Iris pigment epithelial cell (primary cell): ENCODE measurements around the gene ZBTB16.

Source experiments
- DNase-seq: peaks from one replicate; pipeline ENCODE4 v3.0.0-alpha.2; 2011; ENCODE audit warnings: low read depth

Gene ZBTB16

DNA sequence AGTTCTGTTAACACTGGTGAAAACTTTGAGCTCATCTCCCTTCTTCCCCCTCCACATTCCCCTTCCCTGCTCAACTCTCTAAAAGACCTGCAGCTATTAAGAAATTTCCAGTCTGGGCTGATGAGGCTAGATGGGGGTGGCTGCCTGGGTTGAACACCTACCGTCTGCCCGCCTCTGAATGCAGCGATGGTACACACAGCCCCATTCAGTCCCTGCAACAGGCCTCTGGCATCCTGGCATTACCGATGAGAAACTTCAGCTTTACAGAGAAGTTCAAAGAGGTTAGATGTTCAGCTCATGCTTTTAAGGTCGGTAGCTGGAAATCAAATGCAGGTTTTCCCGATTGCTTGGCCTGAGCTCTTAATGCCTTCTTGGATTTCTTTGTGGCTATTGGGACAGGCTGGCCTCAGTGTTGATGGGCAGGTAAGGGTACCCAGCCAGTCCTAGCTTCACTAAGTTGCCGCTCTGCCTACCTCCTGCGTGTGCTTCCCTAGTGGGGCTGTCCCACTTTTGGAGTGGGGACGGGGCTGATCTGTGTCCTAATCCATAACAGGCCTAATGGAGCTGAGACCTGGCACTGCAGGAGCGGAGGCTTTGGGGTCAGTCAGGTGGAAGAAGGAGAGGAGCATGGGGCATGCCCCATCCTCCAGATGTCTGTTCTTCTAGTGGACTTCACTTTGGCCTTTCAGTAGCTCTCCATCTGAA, 49.1 kb downstream of the ZBTB16 start:
- DNase-seq, result no peak

DNA sequence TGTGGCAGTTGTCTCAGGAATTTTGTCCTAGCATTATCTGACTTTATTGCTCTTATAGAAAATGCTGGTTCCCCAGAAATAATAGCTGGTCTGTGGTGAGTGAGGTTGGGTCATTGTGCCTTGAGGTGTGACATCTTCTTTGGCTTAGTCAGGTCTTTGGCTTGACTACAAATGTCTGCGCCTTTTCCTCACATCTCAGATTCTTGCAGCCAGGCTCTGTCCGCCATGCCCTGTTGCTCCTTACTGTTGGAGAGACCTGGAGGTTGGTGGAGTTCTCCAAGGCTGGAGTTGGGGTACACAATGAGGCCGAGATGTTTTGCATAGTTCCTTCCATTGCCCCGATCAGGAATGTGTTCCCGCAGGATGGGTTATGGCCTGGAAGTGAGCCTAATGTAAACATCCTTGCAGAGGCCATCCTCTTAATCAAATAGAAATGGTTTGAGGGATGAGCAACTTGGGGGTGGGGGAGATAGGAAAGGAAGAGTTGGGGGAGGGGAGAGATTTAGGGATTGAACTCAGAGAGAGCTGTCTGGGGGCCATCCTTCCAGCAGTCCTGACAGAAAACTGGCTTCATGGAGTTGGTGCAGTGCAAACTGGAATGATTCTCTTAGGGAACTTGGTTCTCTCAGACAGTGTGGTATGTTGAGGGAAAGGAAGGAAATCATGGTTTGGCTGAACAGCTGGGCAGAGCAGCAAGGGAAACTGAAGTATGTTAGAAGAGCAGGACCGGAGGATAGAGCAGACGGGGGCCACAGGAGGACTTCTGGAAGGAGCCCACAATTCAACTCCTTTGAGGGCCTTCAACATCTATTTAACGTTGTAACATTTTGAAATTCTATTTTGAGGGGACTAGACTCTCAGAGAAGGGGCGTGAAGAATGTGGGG, 49.9 kb downstream of the ZBTB16 start:
- DNase-seq, result no peak

DNA sequence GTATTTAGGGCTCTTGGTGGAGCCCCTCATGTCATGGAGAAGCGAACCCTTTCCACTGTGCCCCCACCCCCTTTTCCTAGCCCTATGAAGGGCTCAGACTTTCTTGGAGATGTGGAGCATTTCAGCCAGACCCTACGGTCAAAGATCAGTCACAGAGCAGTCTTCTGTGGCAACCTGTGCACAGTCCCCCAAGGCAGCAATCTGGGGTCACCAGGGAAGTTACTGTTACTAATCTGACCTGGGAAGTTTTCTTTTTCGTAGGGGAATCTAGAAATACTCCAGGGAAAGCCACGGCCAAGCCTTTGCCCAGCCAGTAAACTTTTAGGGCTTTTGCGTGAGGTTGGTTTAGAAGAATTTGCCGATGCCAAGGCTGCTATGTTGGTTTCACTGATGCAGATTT, 50.6 kb downstream of the ZBTB16 start:
- DNase-seq, result no peak

DNA sequence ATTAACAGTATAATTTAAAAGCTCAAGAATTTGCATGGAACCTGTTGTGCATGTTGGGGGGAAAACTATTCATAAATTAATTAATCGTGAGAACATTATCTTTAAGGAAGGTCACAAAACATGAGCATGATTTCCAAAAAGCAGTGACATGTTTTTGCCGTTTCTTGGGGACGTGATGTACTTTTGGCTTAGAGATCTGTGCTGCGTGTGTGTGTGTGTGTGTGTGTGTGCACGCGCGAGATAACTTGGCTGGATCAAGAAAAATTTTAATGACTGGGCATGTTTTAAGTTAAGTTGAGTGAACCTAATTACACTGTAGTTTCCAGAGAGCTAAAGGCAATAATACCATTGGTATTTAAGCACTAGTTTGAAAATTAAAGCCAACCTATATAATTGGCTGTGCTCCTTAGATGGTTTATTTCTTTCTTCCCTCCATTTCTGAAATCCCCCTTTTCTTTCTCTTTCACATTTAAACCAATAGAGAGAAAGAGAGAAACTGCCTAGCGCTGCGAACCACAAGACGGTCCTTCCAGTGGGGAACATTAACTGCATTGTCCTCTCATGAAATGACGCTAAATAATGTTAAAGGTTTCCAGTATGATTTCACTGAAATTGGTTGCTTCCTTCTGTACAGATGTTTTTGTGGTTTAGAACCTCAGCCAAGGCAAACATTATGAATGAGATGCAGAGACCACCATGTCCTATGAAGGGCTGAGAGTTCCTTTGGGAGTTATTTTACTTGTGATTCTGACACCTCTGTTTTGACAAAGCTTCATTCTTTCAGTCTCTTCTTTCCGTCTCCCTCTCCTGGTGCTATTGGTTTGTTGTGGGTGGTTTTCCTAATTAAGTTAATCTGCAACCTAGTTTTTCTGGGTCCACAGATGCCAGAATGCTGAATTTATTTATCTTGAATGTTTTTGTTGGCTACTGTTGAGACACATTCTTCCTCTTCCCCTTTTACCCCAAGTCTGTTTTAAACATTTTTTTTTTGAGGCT, 51.7 kb downstream of the ZBTB16 start:
- DNase-seq, result peak; percentile 61

DNA sequence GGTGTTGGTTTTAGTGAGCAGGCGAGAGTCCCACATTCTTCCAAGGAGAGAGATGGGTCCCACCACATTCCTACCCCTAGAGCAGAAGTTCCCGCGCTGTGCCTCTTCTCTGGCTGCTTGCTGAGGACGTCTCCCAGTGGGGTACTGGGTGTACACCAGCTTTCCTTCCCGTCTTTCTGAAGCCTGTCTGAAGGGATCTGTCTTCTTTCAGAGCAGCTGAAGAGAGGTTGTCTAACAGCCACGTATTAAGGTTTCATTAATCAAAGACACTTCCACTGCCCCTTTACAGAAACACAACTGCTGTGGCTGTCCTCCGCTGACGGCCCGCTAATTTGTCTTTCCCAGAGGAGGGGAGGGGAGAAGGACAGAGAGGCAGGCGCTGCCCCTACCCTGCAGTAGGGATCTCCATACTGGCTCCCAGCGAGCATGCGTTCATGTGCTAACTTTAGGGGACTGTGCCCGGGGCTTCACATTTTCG, 56.0 kb downstream of the ZBTB16 start:
- no peak for DNase-seq

DNA sequence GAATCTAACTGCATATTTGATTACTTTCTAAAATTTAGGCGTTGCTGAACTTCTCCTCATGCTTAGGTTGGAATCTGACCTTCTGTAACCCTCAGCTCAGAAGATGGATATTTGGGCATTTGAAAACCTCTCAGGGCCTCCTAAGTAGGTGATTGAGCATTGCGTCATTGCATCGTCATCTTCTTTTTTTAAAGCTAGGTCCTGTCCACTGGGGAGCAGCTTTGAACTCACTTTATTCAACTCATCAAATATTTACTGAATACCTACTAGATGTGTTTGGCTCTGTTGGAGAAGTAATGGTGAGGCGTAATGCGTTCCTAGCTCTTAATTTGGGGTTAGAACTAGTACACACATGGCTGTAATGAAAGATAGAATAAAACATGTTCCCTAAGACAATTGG, 56.8 kb downstream of the ZBTB16 start:
- DNase-seq, result no peak

DNA sequence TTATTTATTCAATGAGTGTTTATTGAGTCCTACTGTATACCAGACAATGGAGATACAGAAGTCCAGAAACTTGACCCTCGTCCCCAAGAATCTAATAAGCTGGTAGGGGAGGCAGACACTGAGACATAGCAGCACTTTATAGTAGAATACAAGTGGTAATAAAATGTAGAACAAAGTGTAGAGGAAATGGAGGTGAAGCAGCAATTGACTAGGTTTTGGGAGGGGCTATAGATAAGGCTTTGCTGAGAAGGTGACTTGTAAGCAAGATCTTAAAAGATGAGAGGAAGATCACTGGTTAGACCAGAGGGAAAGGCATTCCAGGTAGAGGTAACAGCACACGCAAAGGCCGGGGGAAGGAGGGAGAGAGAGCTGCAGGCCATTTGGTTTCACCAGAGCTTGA, 57.3 kb downstream of the ZBTB16 start:
- DNase-seq, result no peak

DNA sequence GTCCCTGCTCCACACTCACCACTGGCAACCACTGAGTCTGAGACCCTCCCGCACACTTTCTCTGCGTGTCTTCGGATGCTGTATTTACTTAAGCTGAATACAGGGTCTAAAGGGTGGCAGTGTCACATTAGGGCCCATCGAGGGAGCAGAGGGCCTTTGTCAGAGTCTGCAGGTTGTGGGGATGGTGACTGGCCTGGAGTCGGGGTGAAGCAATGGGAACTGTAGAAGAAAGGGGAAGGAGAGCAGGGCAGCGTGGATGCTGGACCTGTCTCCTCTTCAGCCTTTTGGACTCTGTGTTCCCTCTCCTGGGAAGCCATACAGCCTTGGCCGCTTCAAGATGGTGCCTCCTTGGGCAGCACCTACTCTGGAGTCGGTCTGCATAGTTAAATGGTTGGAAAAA, 61.1 kb downstream of the ZBTB16 start:
- DNase-seq, result no peak

DNA sequence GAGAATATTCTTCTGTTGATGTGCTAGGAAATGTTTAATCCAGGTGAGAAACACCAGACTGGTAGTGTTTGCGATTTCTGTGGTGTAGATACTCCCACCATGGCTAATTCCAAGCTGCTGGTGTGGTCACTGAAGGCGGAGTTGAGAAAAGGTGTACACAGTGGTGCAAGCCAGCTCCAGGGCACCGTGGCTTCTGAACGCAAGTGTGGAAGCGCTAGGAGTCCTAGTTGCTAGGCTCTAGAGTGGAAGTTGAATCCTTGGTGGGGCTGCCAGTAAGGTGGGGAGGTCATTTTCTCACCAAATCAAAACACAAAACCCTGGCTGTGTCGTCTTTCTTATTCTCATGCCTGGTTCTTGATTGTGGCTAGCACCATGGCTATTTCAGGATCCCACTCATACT, 61.6 kb downstream of the ZBTB16 start:
- DNase-seq, result no peak

DNA sequence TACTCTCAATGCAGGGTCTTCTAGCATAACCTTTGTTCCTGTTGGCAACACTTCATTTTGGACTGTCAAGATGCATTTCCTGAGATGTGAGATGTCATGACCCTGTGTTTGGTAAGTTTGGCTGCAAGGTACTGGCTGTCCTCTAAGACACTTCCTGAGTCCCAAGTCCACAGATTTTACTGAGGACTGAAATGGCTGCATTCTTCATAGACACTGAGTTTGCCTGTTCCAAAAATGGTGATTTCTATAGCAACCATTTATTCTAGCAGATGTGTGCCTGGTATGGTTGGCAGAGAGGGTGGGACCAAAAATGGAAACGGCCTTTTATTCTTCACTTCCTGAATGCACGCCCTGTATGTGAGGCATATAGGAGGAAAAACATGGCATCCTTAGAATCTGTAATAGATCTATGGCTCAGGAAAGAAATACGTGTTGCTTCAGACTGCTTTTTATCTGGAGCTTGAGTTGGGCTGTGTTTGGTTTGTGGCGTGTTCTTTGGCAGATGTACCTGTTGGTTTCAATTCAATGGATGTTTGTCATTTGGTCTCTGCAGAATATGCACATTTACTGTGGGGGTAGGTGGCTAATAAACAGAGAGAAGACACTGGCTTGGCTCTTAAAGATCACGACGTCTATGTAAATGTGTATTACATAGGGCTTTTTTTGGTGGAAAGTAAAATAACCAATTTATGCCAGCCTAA, 62.4 kb downstream of the ZBTB16 start:
- no peak for DNase-seq

DNA sequence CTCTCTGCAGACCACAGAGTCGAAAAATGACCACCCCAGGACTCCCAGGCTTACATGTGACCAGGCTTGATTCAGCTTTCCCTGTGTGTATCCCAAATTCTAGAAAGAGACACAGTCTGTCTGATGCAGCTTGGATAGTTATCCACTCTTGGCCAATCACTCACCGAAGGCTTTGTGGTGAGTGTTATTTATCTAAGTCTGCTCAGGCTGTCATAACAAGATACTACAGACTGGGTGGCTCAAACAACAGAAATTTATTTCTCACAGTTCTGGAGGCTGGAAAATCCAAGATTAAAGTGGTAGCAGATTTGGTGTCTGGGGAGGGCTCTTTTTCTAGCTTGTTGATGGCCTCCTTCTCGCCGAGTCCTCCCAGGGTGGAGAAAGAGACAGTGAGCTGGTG, 63.2 kb downstream of the ZBTB16 start:
- DNase-seq, result peak; percentile 65

DNA sequence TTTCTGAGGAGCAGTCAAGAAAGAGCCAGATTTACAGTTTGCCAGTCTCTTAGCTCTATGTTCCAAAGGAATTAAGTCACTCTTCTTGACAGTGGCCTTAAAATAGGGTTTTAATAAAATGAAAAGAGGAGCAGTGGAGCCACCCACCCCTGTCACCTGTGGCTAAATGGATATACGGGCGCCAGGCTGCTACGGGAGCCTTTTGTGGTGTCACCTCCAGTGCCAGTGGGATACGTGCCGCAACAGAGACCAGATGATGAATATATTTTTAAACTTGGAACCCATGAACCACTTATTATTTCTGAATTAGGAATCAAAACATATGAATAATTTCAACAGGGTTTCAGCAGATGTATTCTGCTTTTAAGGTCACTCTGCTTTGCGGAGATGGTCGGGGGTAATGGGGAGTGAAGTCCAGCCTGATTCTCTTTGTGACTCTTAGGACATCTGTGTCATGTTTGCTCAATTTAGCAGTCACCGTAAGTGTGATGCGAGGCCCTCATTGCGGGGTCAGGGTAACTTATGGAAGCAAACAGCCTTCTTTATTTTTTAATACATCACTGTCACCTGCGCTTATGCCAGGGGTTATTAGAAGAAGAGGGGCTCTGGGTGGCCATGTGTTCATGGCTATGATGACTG, 64.3 kb downstream of the ZBTB16 start:
- no peak for DNase-seq

DNA sequence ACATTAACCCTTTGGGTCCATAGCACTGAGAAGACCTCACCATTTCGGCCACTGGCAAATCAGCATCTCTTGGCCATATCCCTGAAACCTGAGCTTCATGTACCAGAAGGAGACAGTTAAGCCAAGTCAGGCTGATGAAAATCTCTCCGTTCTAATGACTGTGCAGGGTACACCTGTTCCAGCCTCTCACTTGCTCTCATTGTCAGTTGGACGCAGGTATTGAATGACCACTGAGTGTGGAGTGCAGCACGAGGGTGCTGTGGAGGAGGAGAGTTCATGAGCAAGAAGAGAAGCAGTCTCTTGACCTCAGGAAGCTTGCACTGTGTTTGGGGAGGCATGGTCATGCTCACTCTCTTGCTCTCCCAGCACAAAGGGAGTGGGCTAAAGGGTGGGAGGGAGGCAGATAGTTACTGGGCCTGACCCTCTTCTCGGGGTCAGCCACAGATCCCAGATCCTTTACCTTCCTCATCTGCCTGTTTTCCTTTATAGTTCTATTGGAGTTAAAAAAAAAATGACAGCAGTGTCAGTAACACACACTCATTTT, 65.2 kb downstream of the ZBTB16 start:
- DNase-seq, result no peak

DNA sequence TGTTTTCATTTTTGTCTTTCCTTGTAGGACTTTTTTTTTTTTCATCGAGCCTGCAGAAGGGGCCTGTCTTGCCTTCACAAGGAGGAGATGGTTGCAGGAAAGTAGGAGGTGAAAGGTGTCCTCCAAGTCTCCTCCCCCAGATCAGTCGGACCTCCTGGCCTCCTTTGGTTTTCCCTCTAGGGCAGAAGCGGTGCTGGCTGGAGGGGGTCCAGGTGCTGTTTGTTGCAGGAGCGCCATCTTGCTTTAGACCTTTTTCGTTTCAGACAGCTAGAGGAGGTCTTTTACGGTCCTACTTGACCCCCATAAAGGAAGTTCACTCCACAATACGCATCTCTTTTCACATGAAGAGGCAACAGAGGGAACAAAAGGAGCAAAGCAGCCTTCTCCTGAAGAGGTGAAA, 66.0 kb downstream of the ZBTB16 start:
- DNase-seq, result no peak

DNA sequence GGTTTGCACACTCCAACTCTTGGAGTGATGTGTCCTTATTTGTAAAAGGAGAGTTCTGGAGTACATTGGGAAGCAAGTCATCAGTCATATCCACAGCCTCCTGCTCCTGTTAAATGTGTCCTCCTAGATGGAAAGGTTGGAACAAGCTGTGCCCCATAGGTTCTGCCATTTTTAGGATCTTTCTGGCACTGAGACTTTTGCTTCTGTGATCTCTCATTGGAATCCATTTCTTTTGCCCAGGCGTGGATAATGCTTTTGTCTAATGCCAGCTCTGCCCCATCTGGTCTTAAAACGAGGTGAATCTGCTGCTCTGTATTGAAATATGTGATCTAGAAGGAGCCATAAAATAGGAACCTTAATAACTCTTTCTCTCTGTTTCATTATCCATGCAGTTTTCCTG, 66.4 kb downstream of the ZBTB16 start:
- DNase-seq, result no peak

DNA sequence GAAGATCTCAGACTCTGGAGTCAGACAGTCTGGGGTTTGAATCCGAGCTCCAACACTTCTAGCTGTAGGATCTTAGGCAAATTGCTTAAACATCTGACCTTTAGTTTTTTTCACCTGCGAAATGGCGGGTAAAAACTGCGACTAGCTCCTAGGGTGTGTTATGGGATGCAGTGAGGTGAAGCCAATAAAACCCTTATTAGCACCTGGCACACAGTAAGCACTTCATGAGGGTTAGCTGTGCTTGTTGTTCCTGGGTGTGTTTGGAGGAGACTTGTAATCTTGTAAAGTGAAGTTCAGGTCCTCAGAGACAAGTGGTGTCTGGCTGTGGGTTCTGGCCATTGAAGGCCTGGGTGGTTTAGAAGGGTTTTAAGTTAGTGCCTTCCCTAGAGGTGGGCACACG, 68.9 kb downstream of the ZBTB16 start:
- no peak for DNase-seq

DNA sequence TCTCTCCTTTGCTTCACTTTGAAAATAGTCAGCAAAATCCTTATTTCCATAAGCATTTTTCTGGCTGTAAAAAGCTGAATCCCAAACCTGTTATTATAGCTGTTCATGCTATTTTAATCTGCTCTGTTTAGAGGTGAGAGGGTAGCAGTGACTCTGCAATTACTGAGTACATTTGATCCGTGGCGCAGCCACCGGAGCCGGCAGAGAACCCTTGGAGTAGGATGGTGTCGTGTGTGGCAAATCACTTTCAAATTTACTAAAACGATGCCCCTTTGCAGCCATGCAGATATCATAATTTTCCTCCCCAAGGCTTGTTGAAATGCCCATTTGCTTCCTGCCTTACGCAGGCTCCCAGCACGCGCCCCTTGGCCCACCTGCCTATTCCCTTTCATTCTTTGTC, 69.6 kb downstream of the ZBTB16 start:
- DNase-seq, result no peak

DNA sequence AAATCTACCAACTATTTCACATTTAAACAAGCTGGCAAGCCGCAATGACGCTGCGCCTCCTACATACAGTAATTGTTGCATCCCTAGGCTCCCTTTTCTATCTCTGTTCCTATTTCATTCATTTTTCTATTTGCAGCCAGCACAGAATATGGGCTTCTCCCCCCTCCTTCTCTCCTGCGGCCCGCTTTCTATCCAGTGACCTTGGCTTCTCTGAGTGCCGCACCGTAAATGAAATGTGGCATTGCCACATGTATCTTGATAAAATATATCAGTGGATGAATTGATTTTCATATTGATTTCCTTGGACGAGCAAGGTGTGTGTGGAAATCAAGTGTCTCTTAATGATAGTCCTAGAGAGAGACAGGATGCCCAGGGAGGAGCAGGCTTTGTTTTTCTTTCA, 70.2 kb downstream of the ZBTB16 start:
- DNase-seq, result no peak

DNA sequence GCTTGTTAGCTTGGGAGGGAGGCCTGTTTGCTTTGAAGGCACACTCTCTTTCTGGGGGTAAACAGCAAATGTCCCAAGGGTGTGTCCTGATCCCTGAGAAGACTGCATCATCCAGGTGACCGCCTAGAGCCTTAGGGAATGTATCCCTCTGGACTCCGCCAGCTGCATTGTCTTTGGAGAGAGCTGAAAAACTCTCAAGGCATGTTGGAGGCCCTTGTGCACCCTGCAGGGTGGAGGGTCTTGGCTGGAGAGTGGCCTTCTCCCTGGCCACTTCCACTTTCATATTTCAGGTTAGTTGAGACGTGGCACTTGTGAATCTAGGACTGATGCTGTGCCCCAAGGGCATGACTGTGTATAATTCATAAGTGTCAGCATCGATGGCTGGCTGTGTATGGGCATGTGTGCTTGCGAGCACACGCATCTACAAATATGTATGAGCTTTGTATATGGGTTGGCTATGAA, 70.6 kb downstream of the ZBTB16 start:
- DNase-seq, result no peak

DNA sequence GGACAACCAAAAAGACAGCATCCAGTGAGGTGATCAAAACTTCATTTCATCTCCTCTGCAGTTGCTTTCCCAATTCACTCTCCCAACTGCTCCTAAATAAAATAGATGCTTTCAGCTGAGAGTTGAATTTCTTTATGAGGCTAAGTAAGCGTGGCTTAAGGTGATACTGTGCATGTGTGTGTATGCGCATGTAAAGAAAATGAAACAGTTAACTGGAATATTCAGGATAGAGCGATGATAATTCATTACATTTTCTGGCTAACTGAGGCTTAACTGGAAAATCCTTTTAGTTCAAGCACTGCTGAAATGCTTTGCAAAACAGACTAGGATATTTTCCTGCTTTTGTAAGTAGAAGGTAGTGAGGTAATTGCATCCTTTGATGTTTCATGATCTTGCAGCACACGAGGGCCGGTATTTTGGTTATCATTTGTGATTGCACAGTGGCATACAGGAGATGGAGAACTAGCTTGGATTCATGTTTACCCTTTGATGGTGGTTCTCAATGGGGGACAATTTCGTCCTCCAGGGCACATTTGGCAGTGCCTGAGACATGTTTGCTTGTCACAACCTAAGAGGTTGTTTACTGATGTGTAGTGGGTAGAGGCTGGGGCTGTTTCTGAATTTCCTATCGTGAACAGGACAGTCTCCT, 71.2 kb downstream of the ZBTB16 start:
- DNase-seq, result no peak
